GM23338 (cell line): ENCODE measurements around the gene SLC15A1. TPM values are rescaled to one million over a fixed set of nuclear protein-coding genes. Genes with fewer than 3 reads are reported as not detected.

Experiments used
- ATAC-seq: fragments of 200-7000 bp; cut with Tn5 transposase; 3 replicates; pipeline ENCODE4 v1.9.1; 2020
- DNase-seq: peaks from one replicate; pipeline ENCODE4 v3.0.0-alpha.2; 2015; ENCODE audit warnings: low spot score
- H2AFZ ChIP-seq: fragments of 200-600 bp; sonication (generic); 2 replicates; pipeline ENCODE4 v1.8.0; 2016; ENCODE audit warnings: antibody characterized with exemption, mild to moderate bottlenecking, moderate library complexity
- H3F3A ChIP-seq: fragments of 200-600 bp; sonication (generic); replicated peaks from 2 replicates; pipeline ENCODE4 v1.8.0; 2017; ENCODE audit warnings: antibody characterized with exemption, mixed run types, low read depth
- H3K27ac ChIP-seq: fragments of 200-600 bp; sonication (generic); 2 replicates; pipeline ENCODE4 v1.6.1; 2016; ENCODE audit warnings: low read depth
- H3K27me3 ChIP-seq: fragments of 200-600 bp; sonication (generic); 2 replicates; pipeline ENCODE4 v1.8.0; 2016; ENCODE audit warnings: mild to moderate bottlenecking, mixed run types, moderate library complexity; ENCODE audit not compliant: insufficient read depth
- H3K36me3 ChIP-seq: fragments of 200-600 bp; sonication (generic); 2 replicates; pipeline ENCODE4 v1.8.0; 2016; ENCODE audit warnings: mild to moderate bottlenecking; ENCODE audit not compliant: insufficient read depth
- H3K4me1 ChIP-seq: fragments of 200-600 bp; sonication (generic); 2 replicates; pipeline ENCODE4 v1.8.0; 2016; ENCODE audit warnings: mild to moderate bottlenecking, moderate library complexity; ENCODE audit not compliant: insufficient read depth
- H3K4me2 ChIP-seq: fragments of 200-600 bp; sonication (generic); 2 replicates; pipeline ENCODE4 v1.7.1; 2017; ENCODE audit warnings: mixed run types
- H3K4me3 ChIP-seq: fragments of 200-600 bp; sonication (generic); 2 replicates; pipeline ENCODE4 v1.6.1; 2016; ENCODE audit warnings: mixed run types
- H3K79me2 ChIP-seq: fragments of 200-600 bp; sonication (generic); replicated peaks from 2 replicates; pipeline ENCODE4 v1.8.0; 2017; ENCODE audit warnings: mild to moderate bottlenecking; ENCODE audit not compliant: insufficient read depth
- H3K9me2 ChIP-seq: fragments of 200-600 bp; sonication (generic); 2 replicates; pipeline ENCODE4 v1.8.0; 2017; ENCODE audit not compliant: insufficient read depth
- H4K20me1 ChIP-seq: fragments of 200-600 bp; sonication (generic); replicated peaks from 2 replicates; pipeline ENCODE4 v1.8.0; 2017; ENCODE audit warnings: mild to moderate bottlenecking; ENCODE audit not compliant: insufficient read depth
- H3K27ac Mint-ChIP-seq: 2 replicates; pipeline ENCODE4 v1.8.0; 2020; ENCODE audit warnings: inconsistent platforms, mild to moderate bottlenecking, moderate library complexity, mixed read lengths
- H3K27me3 Mint-ChIP-seq: 3 replicates; pipeline ENCODE4 v1.8.0; 2022; ENCODE audit warnings: low read depth, mild to moderate bottlenecking, moderate library complexity, mixed read lengths, inconsistent platforms; ENCODE audit not compliant: insufficient read depth, poor library complexity
- H3K36me3 Mint-ChIP-seq: 3 replicates; pipeline ENCODE4 v1.8.0; 2021; ENCODE audit warnings: low read depth, mild to moderate bottlenecking, inconsistent platforms, moderate library complexity, mixed read lengths
- H3K4me1 Mint-ChIP-seq: 3 replicates; pipeline ENCODE4 v1.8.0; 2020; ENCODE audit warnings: mild to moderate bottlenecking, inconsistent platforms, mixed read lengths
- H3K4me3 Mint-ChIP-seq: 3 replicates; pipeline ENCODE4 v1.8.0; 2021; ENCODE audit warnings: moderate library complexity, mild to moderate bottlenecking, inconsistent platforms, mixed read lengths
- H3K9me3 Mint-ChIP-seq: 3 replicates; pipeline ENCODE4 v1.8.0; 2020; ENCODE audit warnings: moderate library complexity, mild to moderate bottlenecking, inconsistent platforms, mixed read lengths
- CTCF ChIP-seq, 2 experiments: fragments of 200-600 bp in 1 of 2; sonication (generic) in 1 of 2; conservative IDR thresholded peaks; 2 replicates each; pipeline versions ENCODE4 v1.5.1 to v1.6.1; 2016 to 2017; ENCODE audit warnings: antibody characterized with exemption in 2 of 2, low read depth in 2 of 2, mild to moderate bottlenecking in 2 of 2, moderate library complexity in 1 of 2
- ETS1 ChIP-seq: IDR thresholded peaks from 2 replicates; pipeline ENCODE4 v1.6.1; 2016; ENCODE audit warnings: antibody characterized with exemption
- EZH2 ChIP-seq: fragments of 200-600 bp; sonication (generic); IDR thresholded peaks from one replicate; pipeline ENCODE4 v1.8.0; 2017; ENCODE audit warnings: antibody characterized with exemption, mild to moderate bottlenecking, low read depth; ENCODE audit not compliant: unreplicated experiment
- JUNB ChIP-seq: IDR thresholded peaks from one replicate; pipeline ENCODE4 v1.6.1; 2016; ENCODE audit warnings: antibody characterized with exemption; ENCODE audit not compliant: unreplicated experiment
- NANOG ChIP-seq: IDR thresholded peaks from 2 replicates; pipeline ENCODE4 v1.6.1; 2016; ENCODE audit warnings: antibody characterized with exemption, borderline replicate concordance
- REST ChIP-seq: IDR thresholded peaks from one replicate; pipeline ENCODE4 v1.6.1; 2018; ENCODE audit warnings: antibody characterized with exemption; ENCODE audit not compliant: unreplicated experiment
- STAT1 ChIP-seq: IDR thresholded peaks from one replicate; pipeline ENCODE4 v1.6.1; 2016; ENCODE audit warnings: antibody characterized with exemption; ENCODE audit not compliant: unreplicated experiment
- ZNF331 ChIP-seq: fragments of 250-450 bp; sonication (Bioruptor Pico); IDR thresholded peaks from 2 replicates; pipeline ENCODE4 v1.5.0; 2020; ENCODE audit warnings: low read depth, mild to moderate bottlenecking, moderate library complexity
- ZNF462 ChIP-seq: fragments of 250-450 bp; sonication (Bioruptor Pico); IDR thresholded peaks from 2 replicates; pipeline ENCODE4 v1.5.0; 2020; ENCODE audit warnings: mild to moderate bottlenecking, moderate library complexity
- polyA plus RNA-seq: library from polyadenylated mRNA; unstranded; fragments of >200 nt; fragmentation: Nextera tagmentation; extraction: Ambion mirVana; gene quantifications from 2 replicates; pipeline ENCODE4 v1.2.1, GENCODE V29; 2016
- total RNA-seq: library from RNA; depleted of rRNA; stranded (reverse); fragments of >200 nt; shearing (Covaris generic); gene quantifications from 2 replicates; pipeline ENCODE4 v1.2.3, GENCODE V29; 2014

The SLC15A1 gene
- total and polyA plus RNA-seq, 2 experiments from 2014 or later = 1.6 to 3.0 TPM

GRCh38 chr13:98791611-98792010 is 39.1 kb upstream of the SLC15A1 start (continued):
- TF ChIP-seq ZNF331 (CRISPR knock-in tag) (no peak), CTCF (conservative IDR thresholded peaks at IDR 0.05; ENCODE audit: low read depth in 2 of 2) (no peak)

- Histone ChIP-seq H3K27me3 (no peaks in the 10 kb centered on the region), H3F3A (no peaks in the 10 kb centered on the region), H3K27ac (no peak overlapping the region), H2AFZ (no peak overlapping the region), H3K79me2 (no peaks in the 10 kb centered on the region), H3K9me2 (peaks cover 12% of the 10 kb centered on the region; the same call in 1 of the 2 replicates), H3K4me3 (no peak overlapping the region), H4K20me1 (no peaks in the 10 kb centered on the region), H3K36me3 (no peaks in the 10 kb centered on the region), H3K4me2 (no peak overlapping the region), H3K4me1 (no peaks in the 10 kb centered on the region)
- no peak for ATAC-seq
- no peak for TF ChIP-seq EZH2
- TF ChIP-seq ETS1 = no peak
- no peak for TF ChIP-seq ZNF462 (CRISPR knock-in tag)
- no peak for TF ChIP-seq REST
- no peak for TF ChIP-seq JUNB
- TF ChIP-seq STAT1 = no peak
- no peak for TF ChIP-seq NANOG
- Mint-ChIP-seq H3K27me3 (peaks cover 11% of the 10 kb centered on the region), H3K27ac (no peak overlapping the region), H3K4me1 (peaks cover 3% of the 10 kb centered on the region; the same call in 2 of the 3 replicates), H3K36me3 (no peaks in the 10 kb centered on the region), H3K4me3 (no peak overlapping the region), H3K9me3 (no peaks in the 10 kb centered on the region; the same call in 2 of the 3 replicates)
- no peak for DNase-seq
Observed at GRCh38 chr13:98787996-98788395, 35.5 kb upstream of the SLC15A1 start.
